ENCODE results near the gene STXBP3. TPM values are rescaled to one million over a fixed set of nuclear protein-coding genes. Genes with fewer than 3 reads are reported as not detected.

STXBP3 gene
- total and polyA plus RNA-seq, 2 of the 4 experiments (the other 2 are of a cell fraction), result 19.1 to 19.7 TPM

DNA sequence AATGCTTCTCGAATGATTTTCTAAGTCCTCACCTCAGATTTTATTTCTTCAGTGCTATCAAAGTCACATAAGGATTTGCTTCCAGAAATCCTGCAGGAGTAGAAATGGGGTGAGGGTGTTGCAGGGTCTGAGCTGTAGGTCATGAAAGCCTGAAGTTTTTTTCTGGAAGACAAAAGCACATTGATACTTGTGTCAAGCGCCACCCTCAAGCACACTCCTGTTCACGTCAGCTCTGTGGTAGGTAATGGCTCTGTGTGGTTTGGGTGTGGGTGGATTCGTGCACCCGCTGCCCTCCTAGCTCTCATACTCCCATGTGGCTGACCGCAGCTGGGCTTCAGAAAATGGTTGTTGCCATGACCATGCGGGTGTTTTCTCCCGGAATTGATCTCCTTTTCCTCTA lies 70.5 kb downstream of the STXBP3 start:
- Histone ChIP-seq H4K91ac (ENCODE audit: insufficient read depth, low read depth, low read length) (peak overlapping the region; percentile 79; the same call in 1 of the 2 replicates), H4K8ac (ENCODE audit: low read depth in 2 of 2, low read length in 2 of 2) (peak overlapping the region; percentile 45 to 91), H4K5ac (ENCODE audit: low read depth, low read length) (peak overlapping the region; percentile 28), H3K27ac (ENCODE audit: insufficient read depth, low read length) (peak overlapping the region; percentile 64), H3K4me1 (ENCODE audit: control insufficient read depth, insufficient read depth, low read length) (peaks cover 12% of the 10 kb centered on the region), H4K20me1 (ENCODE audit: insufficient read depth, low read length) (no peaks in the 10 kb centered on the region), H2AK5ac (ENCODE audit: low read depth, low read length) (peak overlapping the region; percentile 97), H3K4me3 (ENCODE audit: insufficient read depth, low read depth, low read length) (no peak overlapping the region), H2BK20ac (ENCODE audit: low read depth, low read length) (peak overlapping the region; percentile 91), H2BK15ac (ENCODE audit: low read depth, low read length) (peak overlapping the region; percentile 77; the same call in 1 of the 3 replicates), H2BK5ac (ENCODE audit: low read depth, low read length, poor library complexity, severe bottlenecking) (peak overlapping the region; percentile 42), H3K9ac (ENCODE audit: low read depth, low read length) (peak overlapping the region; percentile 10; the same call in 1 of the 2 replicates), H3K36me3 (ENCODE audit: control insufficient read depth, insufficient read depth, low read length) (peaks cover 2% of the 10 kb centered on the region; the same call in 1 of the 2 replicates), H3K14ac (replicated peaks; ENCODE audit: low read depth, low read length) (peak overlapping the region; percentile 49), H3K23ac (ENCODE audit: low read depth, low read length) (peak overlapping the region; percentile 70), H3K56ac (ENCODE audit: extremely low read depth, insufficient read depth, low read length) (peak overlapping the region; percentile 64; the same call in 1 of the 2 replicates), H3K4ac (ENCODE audit: low read depth, low read length) (peak overlapping the region; percentile 68), H2BK120ac (ENCODE audit: low read depth, low read length) (peak overlapping the region; percentile 90), H3K79me1 (ENCODE audit: low read depth in 1 of 2, low read length in 2 of 2) (no peaks in the 10 kb centered on the region), H2AK9ac (replicated peaks; ENCODE audit: low read depth, low read length, poor library complexity) (peak overlapping the region; percentile 70), H3K18ac (ENCODE audit: low read depth, low read length) (peak overlapping the region; percentile 72), H3K9me3 (ENCODE audit: control insufficient read depth, insufficient read depth, low read length) (no peaks in the 10 kb centered on the region), H3K27me3 (ENCODE audit: control insufficient read depth, insufficient read depth, low read length) (no peaks in the 10 kb centered on the region), H3K9me1 (ENCODE audit: insufficient read depth, low read length) (peaks cover 3% of the 10 kb centered on the region; the same call in 1 of the 2 replicates), H2AFZ (replicated peaks; ENCODE audit: low read length, poor library complexity) (peak overlapping the region; percentile 88), H3K4me2 (ENCODE audit: low read depth, low read length) (no peak overlapping the region; the same call in 1 of the 2 replicates)
- in situ Hi-C loops (cut with MboI; ENCODE audit: low sequenced_read_pairs), result no loop called here
- no TSS peak for BruUV-seq (replicated peaks)
- TF ChIP-seq, protein P1, sequence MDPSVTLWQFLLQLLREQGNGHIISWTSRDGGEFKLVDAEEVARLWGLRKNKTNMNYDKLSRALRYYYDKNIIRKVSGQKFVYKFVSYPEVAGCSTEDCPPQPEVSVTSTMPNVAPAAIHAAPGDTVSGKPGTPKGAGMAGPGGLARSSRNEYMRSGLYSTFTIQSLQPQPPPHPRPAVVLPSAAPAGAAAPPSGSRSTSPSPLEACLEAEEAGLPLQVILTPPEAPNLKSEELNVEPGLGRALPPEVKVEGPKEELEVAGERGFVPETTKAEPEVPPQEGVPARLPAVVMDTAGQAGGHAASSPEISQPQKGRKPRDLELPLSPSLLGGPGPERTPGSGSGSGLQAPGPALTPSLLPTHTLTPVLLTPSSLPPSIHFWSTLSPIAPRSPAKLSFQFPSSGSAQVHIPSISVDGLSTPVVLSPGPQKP (IDR thresholded peaks at IDR 0.05; ENCODE audit: borderline replicate concordance, low read depth, low read length), result no peak
- TF ChIP-seq MXI1 (IDR thresholded peaks at IDR 0.05; ENCODE audit: borderline replicate concordance, low read depth, low read length), result no peak
- TF ChIP-seq BHLHE40 (IDR thresholded peaks at IDR 0.05; ENCODE audit: low read depth, low read length), result no peak
- TF ChIP-seq, protein P2, sequence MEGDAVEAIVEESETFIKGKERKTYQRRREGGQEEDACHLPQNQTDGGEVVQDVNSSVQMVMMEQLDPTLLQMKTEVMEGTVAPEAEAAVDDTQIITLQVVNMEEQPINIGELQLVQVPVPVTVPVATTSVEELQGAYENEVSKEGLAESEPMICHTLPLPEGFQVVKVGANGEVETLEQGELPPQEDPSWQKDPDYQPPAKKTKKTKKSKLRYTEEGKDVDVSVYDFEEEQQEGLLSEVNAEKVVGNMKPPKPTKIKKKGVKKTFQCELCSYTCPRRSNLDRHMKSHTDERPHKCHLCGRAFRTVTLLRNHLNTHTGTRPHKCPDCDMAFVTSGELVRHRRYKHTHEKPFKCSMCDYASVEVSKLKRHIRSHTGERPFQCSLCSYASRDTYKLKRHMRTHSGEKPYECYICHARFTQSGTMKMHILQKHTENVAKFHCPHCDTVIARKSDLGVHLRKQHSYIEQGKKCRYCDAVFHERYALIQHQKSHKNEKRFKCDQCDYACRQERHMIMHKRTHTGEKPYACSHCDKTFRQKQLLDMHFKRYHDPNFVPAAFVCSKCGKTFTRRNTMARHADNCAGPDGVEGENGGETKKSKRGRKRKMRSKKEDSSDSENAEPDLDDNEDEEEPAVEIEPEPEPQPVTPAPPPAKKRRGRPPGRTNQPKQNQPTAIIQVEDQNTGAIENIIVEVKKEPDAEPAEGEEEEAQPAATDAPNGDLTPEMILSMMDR (conservative IDR thresholded peaks at IDR 0.05; ENCODE audit: low read depth, low read length), result no peak
- no peak for TF ChIP-seq SMC3 (IDR thresholded peaks at IDR 0.05; ENCODE audit: low read depth, low read length)
- no peak for TF ChIP-seq MAFK (IDR thresholded peaks at IDR 0.05; ENCODE audit: low read depth, low read length)
- no peak for TF ChIP-seq MAZ (IDR thresholded peaks at IDR 0.05; ENCODE audit: borderline replicate concordance, low read depth, low read length)
- no peak for TF ChIP-seq RAD21 (IDR thresholded peaks at IDR 0.05; ENCODE audit: low read length)
- TF ChIP-seq NFE2L2 (IDR thresholded peaks at IDR 0.05; ENCODE audit: low read depth, low read length), result no peak
- dilution Hi-C loops (cut with HindIII; ENCODE audit: low sequenced_read_pairs, unreplicated experiment), result no loop called here
- ATAC-seq (ENCODE audit: low read depth), result peak; percentile 5; the same call in 1 of the 2 replicates
- ChIA-PET POLR2A (ENCODE audit: unreplicated experiment) (interaction anchor here (0.6 to 1.2 kb wide), 2 partner anchors 14 to 57 kb away, joined by 3 read pairs; no protein-coding TSS in a partner anchor), CTCF (interaction anchor here (0.7 to 1.9 kb wide), 4 partner anchors 11 to 81 kb away, joined by 3 to 9 read pairs (median 3); no protein-coding TSS in a partner anchor)
- intact Hi-C loops (cut with micrococcal nuclease), result no loop called here
- DNase-seq, result peak; percentile 74
- WGBS, 2 experiments (ENCODE audit: extremely low coverage in 2 of 2, insufficient read length in 1 of 2), result no CpG with 5 or more reads among the region's 8 CpGs

Data from IMR-90 (cell line).